Endothelial cell of umbilical vein (primary cell): ENCODE results near the gene CPT1A. TPM values are rescaled to one million over a fixed set of nuclear protein-coding genes. Genes with fewer than 3 reads are reported as not detected.

ENCODE experiments used
- BruUV-seq: library from RNA; stranded (reverse); fragments of 400-500 nt; replicated peaks from 2 replicates; lab custom pipeline; 2021; lab: Mats Ljungman, UMichigan
- CTCF ChIA-PET: fragments of 300-600, 350-600 bp; sonication (Branson Sonifier 250); formaldehyde crosslinking; loops from one replicate; lab custom pipeline; 2021; ENCODE audit warnings: antibody characterized with exemption, inconsistent platforms; lab: Charles Lee
- POLR2A ChIA-PET: fragments of 300-600, 350-600 bp; sonication (Branson Sonifier 250); formaldehyde crosslinking; loops from one replicate; lab custom pipeline; 2021; ENCODE audit warnings: antibody characterized with exemption, inconsistent platforms; lab: Charles Lee
- DNase-seq: peaks from one replicate; pipeline ENCODE4 v3.0.0-alpha.2; 2011; ENCODE audit warnings: low read depth, low spot score
- FAIRE-seq: peaks from 2 replicates; lab custom pipeline; 2011; peaks lifted over from hg19 to GRCh38; lab: Jason Lieb, UNC
- H2AFZ ChIP-seq: 2 replicates; pipeline ENCODE4 v1.6.0; 2012; ENCODE audit warnings: low read depth, low read length, control low read depth, inconsistent platforms
- H3K27ac ChIP-seq: 2 replicates; pipeline ENCODE4 v1.5.1; 2011; ENCODE audit warnings: low read depth, mild to moderate bottlenecking, control low read depth, low read length, moderate library complexity; ENCODE audit not compliant: insufficient read depth
- H3K27me3 ChIP-seq, 2 experiments: 2 replicates each; pipeline versions ENCODE4 v1.6.0 to v1.6.1; 2011; ENCODE audit warnings: low read length in 2 of 2, mixed read lengths in 1 of 2; ENCODE audit not compliant: control insufficient read depth in 2 of 2, insufficient read depth in 2 of 2
- H3K36me3 ChIP-seq, 2 experiments: 2 replicates in 1 of 2; 3 replicates in 1 of 2; pipeline ENCODE4 v1.5.1; 2011; ENCODE audit warnings: low read length in 2 of 2, mild to moderate bottlenecking in 1 of 2, moderate library complexity in 1 of 2; ENCODE audit not compliant: control insufficient read depth in 2 of 2, insufficient read depth in 2 of 2; ENCODE audit errors: extremely low read depth in 1 of 2
- H3K4me1 ChIP-seq: 3 replicates; pipeline ENCODE4 v1.5.1; 2011; ENCODE audit warnings: mild to moderate bottlenecking, low read length; ENCODE audit not compliant: control insufficient read depth, insufficient read depth; ENCODE audit errors: extremely low read depth
- H3K4me2 ChIP-seq: 2 replicates; pipeline ENCODE4 v1.6.1; 2011; ENCODE audit warnings: low read length, control low read depth, mixed read lengths; ENCODE audit not compliant: insufficient read depth
- H3K4me3 ChIP-seq, 3 experiments: fragments of 200-600 bp in 1 of 3; sonication (generic), shearing (Covaris generic) in 1 of 3; replicated peaks in 1 of 3; 2 replicates each; pipeline ENCODE4 v1.5.1; 2011 to 2016; ENCODE audit warnings: control low read depth in 3 of 3, low read length in 3 of 3, mild to moderate bottlenecking in 2 of 3, inconsistent platforms in 1 of 3, low read depth in 1 of 3, moderate library complexity in 1 of 3; ENCODE audit not compliant: insufficient read depth in 1 of 3
- H3K79me2 ChIP-seq: 2 replicates; pipeline ENCODE4 v1.6.0; 2012; ENCODE audit warnings: low read length, inconsistent platforms; ENCODE audit not compliant: control insufficient read depth, insufficient read depth
- H3K9ac ChIP-seq: replicated peaks from 2 replicates; pipeline ENCODE3; 2011; ENCODE audit warnings: low read length, control low read depth; ENCODE audit not compliant: insufficient read depth; ENCODE audit errors: extremely low read depth
- H3K9me1 ChIP-seq: replicated peaks from 3 replicates; pipeline ENCODE4 v1.6.0; 2011; ENCODE audit warnings: mild to moderate bottlenecking, low read length; ENCODE audit not compliant: control insufficient read depth, insufficient read depth; ENCODE audit errors: extremely low read depth
- H3K9me3 ChIP-seq: replicated peaks from 2 replicates; pipeline ENCODE4 v1.5.1; 2012; ENCODE audit warnings: low read length, inconsistent platforms; ENCODE audit not compliant: control insufficient read depth, insufficient read depth
- H4K20me1 ChIP-seq: replicated peaks from 2 replicates; pipeline ENCODE3; 2011; ENCODE audit warnings: mild to moderate bottlenecking, low read length; ENCODE audit not compliant: control insufficient read depth, insufficient read depth; ENCODE audit errors: extremely low read depth
- FOS ChIP-seq: IDR thresholded peaks from 2 replicates; pipeline ENCODE4 v1.6.1; 2011; ENCODE audit warnings: mild to moderate bottlenecking, low read length, moderate library complexity, borderline replicate concordance; ENCODE audit not compliant: insufficient read depth
- GATA2 ChIP-seq: IDR thresholded peaks from 2 replicates; pipeline ENCODE4 v1.7.0; 2011; ENCODE audit warnings: low read depth, mild to moderate bottlenecking, moderate library complexity, mixed read lengths, low read length; ENCODE audit not compliant: insufficient read length, insufficient read depth
- MAX ChIP-seq: IDR thresholded peaks from 2 replicates; pipeline ENCODE4 v1.6.1; 2011; ENCODE audit not compliant: insufficient read depth, insufficient read length
- MYC ChIP-seq: IDR thresholded peaks from one replicate; pipeline ENCODE4 v1.6.1; 2011; ENCODE audit warnings: mild to moderate bottlenecking, low read depth, low read length
- POLR2A ChIP-seq: IDR thresholded peaks from 2 replicates; pipeline ENCODE4 v1.6.1; 2012; ENCODE audit warnings: low read depth, mild to moderate bottlenecking, control low read depth, low read length
- dilution Hi-C: fragments of 300-500 bp; cut with MboI; formaldehyde crosslinking; loops from one replicate; pipeline ENCODE4 v1.15.0; 2019; ENCODE audit warnings: low sequenced_read_pairs; ENCODE audit not compliant: extremely low pct_ligation_motif_present
- intact Hi-C: fragments of 100-400 bp; cut with micrococcal nuclease; formaldehyde crosslinking; loops from one replicate; pipeline ENCODE4 v1.10.0; 2022
- polyA plus RNA-seq, 4 experiments: library from polyadenylated mRNA; depleted of rRNA in 3 of 4; stranded (reverse) in 3 of 4; unstranded in 1 of 4; fragments of >200 nt; gene quantifications; 2 replicates each; pipeline versions ENCODE4 v1.2.1 to v1.2.3, GENCODE V29; 2011 to 2012; ENCODE audit warnings: missing spikeins in 1 of 4
- total RNA-seq: library from RNA; stranded (reverse); gene quantifications from 2 replicates; pipeline ENCODE4 v1.2.3, GENCODE V29; 2021

Gene CPT1A
- total and polyA plus RNA-seq, 2 donors (not counting 3 experiments of a cell fraction or from before 2014, with no cell fraction given) = 26.3 to 62.1 TPM

GRCh38 chr11:68835749-68836148 is 6.0 kb downstream of the CPT1A start:
- TF ChIP-seq POLR2A (no peak), GATA2 (no peak), MYC (no peak), MAX (no peak)
- H3K27ac ChIP-seq = no peak overlapping the region
- H3K79me2 ChIP-seq = peaks cover 16% of the 10 kb centered on the region
- dilution Hi-C loops (no loop called here), intact Hi-C loops (no loop called here)
- BruUV-seq = no TSS peak
- H3K9me3 ChIP-seq = no peaks in the 10 kb centered on the region
- H2AFZ ChIP-seq = no peak overlapping the region
- no peaks in the 10 kb centered on the region for H3K27me3 ChIP-seq
- H3K4me3 ChIP-seq = no peak overlapping the region
- no peak overlapping the region for H3K4me2 ChIP-seq
- POLR2A ChIA-PET = no interaction called here
- DNase-seq = no peak
- H3K9me1 ChIP-seq = no peaks in the 10 kb centered on the region
- H3K9ac ChIP-seq = no peak overlapping the region
- no peaks in the 10 kb centered on the region for H4K20me1 ChIP-seq
- peaks cover 0 to 4% of the 10 kb centered on the region in 2 experiments for H3K36me3 ChIP-seq
- no peak for FAIRE-seq
- CTCF ChIA-PET = no interaction called here
- peaks cover 27% of the 10 kb centered on the region for H3K4me1 ChIP-seq

- Histone ChIP-seq H3K4me1 (peaks cover 25% of the 10 kb centered on the region), H2AFZ (no peak overlapping the region), H3K9ac (no peak overlapping the region), H3K27me3 (no peaks in the 10 kb centered on the region), H3K27ac (no peak overlapping the region), H3K79me2 (peaks cover 16% of the 10 kb centered on the region), H3K4me2 (no peak overlapping the region), H3K9me3 (no peaks in the 10 kb centered on the region), H4K20me1 (no peaks in the 10 kb centered on the region), H3K36me3 (peaks cover 0 to 4% of the 10 kb centered on the region in 2 experiments), H3K9me1 (no peaks in the 10 kb centered on the region), H3K4me3 (no peak overlapping the region)
- intact Hi-C loops (no loop called here), dilution Hi-C loops (no loop called here)
- ChIA-PET POLR2A (no interaction called here), CTCF (no interaction called here)
- BruUV-seq = no TSS peak
- no peak for DNase-seq
- TF ChIP-seq FOS = no peak
- no peak for TF ChIP-seq MAX
- TF ChIP-seq MYC = no peak
- no peak for FAIRE-seq
These were observed 6.4 kb downstream of the CPT1A start for GRCh38 chr11:68835328-68835727.
